WTC11 (cell line): ENCODE measurements around the gene TCF3. TPM values are rescaled to one million over a fixed set of nuclear protein-coding genes. Genes with fewer than 3 reads are reported as not detected.

ENCODE experiments used
- ATAC-seq: fragments of 200-7000 bp; cut with Tn5 transposase; 2 replicates; pipeline ENCODE4 v1.10.0; 2021; ENCODE audit warnings: mild to moderate bottlenecking, moderate library complexity
- CTCF ChIA-PET: fragments of 300-600 bp; sonication (Branson Sonifier 250); formaldehyde crosslinking; loops from one replicate; lab custom pipeline; 2021; ENCODE audit warnings: antibody characterized with exemption; lab: Charles Lee
- POLR2A ChIA-PET: fragments of 350-600 bp; sonication (Branson Sonifier 250); formaldehyde crosslinking; loops from one replicate; lab custom pipeline; 2021; ENCODE audit warnings: antibody characterized with exemption; lab: Charles Lee
- DNase-seq: peaks from one replicate; pipeline ENCODE4 v3.0.0; 2021; ENCODE audit warnings: low spot score
- H3K27ac Mint-ChIP-seq: 2 replicates; pipeline ENCODE4 v1.8.0; 2021; ENCODE audit warnings: mixed read lengths
- H3K27me3 Mint-ChIP-seq: 2 replicates; pipeline ENCODE4 v1.8.0; 2021; ENCODE audit warnings: low read depth, mild to moderate bottlenecking, moderate library complexity, mixed read lengths
- H3K36me3 Mint-ChIP-seq: 2 replicates; pipeline ENCODE4 v1.8.0; 2021; ENCODE audit warnings: mixed read lengths
- H3K4me1 Mint-ChIP-seq: 2 replicates; pipeline ENCODE4 v1.8.0; 2022; ENCODE audit warnings: mixed read lengths
- H3K4me3 Mint-ChIP-seq: 2 replicates; pipeline ENCODE4 v1.8.0; 2021; ENCODE audit warnings: mild to moderate bottlenecking, moderate library complexity, mixed read lengths
- H3K9me3 Mint-ChIP-seq: 2 replicates; pipeline ENCODE4 v1.8.0; 2021; ENCODE audit warnings: mixed read lengths
- ATF1 ChIP-seq: sonication (generic); formaldehyde crosslinking; IDR thresholded peaks from 2 replicates; pipeline ENCODE4 v1.8.1; 2023; ENCODE audit warnings: mild to moderate bottlenecking, moderate library complexity, missing genetic modification reagents
- ATF6 ChIP-seq: sonication (generic); formaldehyde crosslinking; IDR thresholded peaks from 2 replicates; pipeline ENCODE4 v1.8.1; 2023; ENCODE audit warnings: mild to moderate bottlenecking, missing genetic modification reagents
- CBFB ChIP-seq: sonication (generic); formaldehyde crosslinking; IDR thresholded peaks from 2 replicates; pipeline ENCODE4 v1.8.1; 2022; ENCODE audit warnings: mild to moderate bottlenecking, low read depth, missing genetic modification reagents
- ELF4 ChIP-seq: sonication (generic); formaldehyde crosslinking; IDR thresholded peaks from 2 replicates; pipeline ENCODE4 v1.8.1; 2022; ENCODE audit warnings: low read depth, mild to moderate bottlenecking, moderate library complexity, missing genetic modification reagents
- HMGXB4 ChIP-seq: sonication (generic); formaldehyde crosslinking; IDR thresholded peaks from 2 replicates; pipeline ENCODE4 v1.8.1; 2023; ENCODE audit warnings: mild to moderate bottlenecking, moderate library complexity, missing genetic modification reagents
- MXD4 ChIP-seq: fragments of 250-450 bp; sonication (Bioruptor Pico); IDR thresholded peaks from 2 replicates; pipeline ENCODE4 v1.8.0; 2021; ENCODE audit warnings: mild to moderate bottlenecking, moderate library complexity, borderline replicate concordance
- NR2C2 ChIP-seq: sonication (generic); formaldehyde crosslinking; IDR thresholded peaks from 2 replicates; pipeline ENCODE4 v1.8.0; 2022; ENCODE audit warnings: mild to moderate bottlenecking, missing genetic modification reagents
- OVOL2 ChIP-seq: fragments of 250-450 bp; sonication (Bioruptor Pico); IDR thresholded peaks from 2 replicates; pipeline ENCODE4 v1.9.0; 2021; ENCODE audit warnings: mild to moderate bottlenecking, borderline replicate concordance
- PRRX2 ChIP-seq: fragments of 250-450 bp; sonication (Bioruptor Pico); IDR thresholded peaks from 2 replicates; pipeline ENCODE4 v1.8.0; 2021; ENCODE audit warnings: mild to moderate bottlenecking
- ZBTB21 ChIP-seq: sonication (generic); formaldehyde crosslinking; IDR thresholded peaks from 2 replicates; pipeline ENCODE4 v1.8.1; 2023; ENCODE audit warnings: mild to moderate bottlenecking, missing genetic modification reagents, borderline replicate concordance
- ZNF138 ChIP-seq: sonication (generic); formaldehyde crosslinking; conservative IDR thresholded peaks from 2 replicates; pipeline ENCODE4 v1.8.1; 2022; ENCODE audit warnings: mild to moderate bottlenecking, moderate library complexity, missing genetic modification reagents
- ZNF232 ChIP-seq: sonication (generic); formaldehyde crosslinking; IDR thresholded peaks from 2 replicates; pipeline ENCODE4 v1.8.0; 2022; ENCODE audit warnings: mild to moderate bottlenecking, missing genetic modification reagents
- ZNF281 ChIP-seq: sonication (generic); formaldehyde crosslinking; IDR thresholded peaks from 2 replicates; pipeline ENCODE4 v1.8.0; 2023; ENCODE audit warnings: mild to moderate bottlenecking, missing genetic modification reagents
- ZNF425 ChIP-seq: fragments of 250-450 bp; sonication (Bioruptor Pico); conservative IDR thresholded peaks from 2 replicates; pipeline ENCODE4 v1.9.0; 2021; ENCODE audit warnings: mild to moderate bottlenecking
- ZNF671 ChIP-seq: fragments of 250-450 bp; sonication (Bioruptor Pico); IDR thresholded peaks from 2 replicates; pipeline ENCODE4 v1.8.0; 2021; ENCODE audit warnings: mild to moderate bottlenecking
- total RNA-seq: library from RNA; stranded (reverse); gene quantifications from 3 replicates; pipeline ENCODE4 v1.2.3, GENCODE V29; 2021

The TCF3 gene
- total RNA-seq, 1 experiment from 2014 or later: 324 TPM

GRCh38 chr19:1648459-1648849 lies 4.0 kb downstream of the TCF3 start (continued):
- TF ChIP-seq ZBTB21 (CRISPR knock-in tag): no peak
- TF ChIP-seq HMGXB4: no peak
- TF ChIP-seq ZNF138 (CRISPR knock-in tag): no peak
- TF ChIP-seq CBFB (CRISPR knock-in tag): no peak
- no peak for TF ChIP-seq OVOL2 (CRISPR knock-in tag)
- TF ChIP-seq ELF4 (CRISPR knock-in tag): no peak
- TF ChIP-seq ZNF281 (CRISPR knock-in tag): no peak

GRCh38 chr19:1647501-1648458 lies 4.6 kb downstream of the TCF3 start:
- Mint-ChIP-seq H3K36me3 (peaks cover 36% of the 10 kb centered on the region), H3K27me3 (no peaks in the 10 kb centered on the region), H3K4me1 (peaks cover 11% of the 10 kb centered on the region), H3K9me3 (no peaks in the 10 kb centered on the region), H3K4me3 (no peak overlapping the region), H3K27ac (no peak overlapping the region)
- CTCF ChIA-PET: no interaction called here
- POLR2A ChIA-PET: no interaction called here
- no peak for TF ChIP-seq ZNF425
- DNase-seq (no peak), ATAC-seq (no peak)

- TF ChIP-seq ZNF138 (CRISPR knock-in tag) (no peak), PRRX2 (CRISPR knock-in tag) (no peak), MXD4 (CRISPR knock-in tag) (no peak), ATF6 (CRISPR knock-in tag) (no peak), NR2C2 (CRISPR knock-in tag) (no peak), ZNF232 (CRISPR knock-in tag) (no peak), ATF1 (no peak), ZNF671 (CRISPR knock-in tag) (no peak)
- ChIA-PET CTCF (no interaction called here), POLR2A (no interaction called here)
- H3K4me3 Mint-ChIP-seq: no peak overlapping the region
- H3K9me3 Mint-ChIP-seq: no peaks in the 10 kb centered on the region
- no peak for ATAC-seq
- H3K36me3 Mint-ChIP-seq: peaks cover 46% of the 10 kb centered on the region
- no peak overlapping the region; the same call in 1 of the 2 replicates for H3K27ac Mint-ChIP-seq
- H3K4me1 Mint-ChIP-seq: peaks cover 11% of the 10 kb centered on the region
- H3K27me3 Mint-ChIP-seq: no peaks in the 10 kb centered on the region
- no peak for DNase-seq
These were observed 5.6 kb downstream of the TCF3 start for GRCh38 chr19:1646659-1647453.
